ENCODE measurements around the gene KCNH8.

- TF ChIP-seq EZH2 (IDR thresholded peaks at IDR 0.05; ENCODE audit: borderline replicate concordance, insufficient read depth, low read length, poor library complexity, severe bottlenecking) = no peak
- TF ChIP-seq CTCF (IDR thresholded peaks at IDR 0.05; ENCODE audit: poor library complexity, severe bottlenecking) = no peak
- no peak for TF ChIP-seq EP300 (conservative IDR thresholded peaks at IDR 0.05; ENCODE audit: poor library complexity, severe bottlenecking)
- TF ChIP-seq TAF1 (IDR thresholded peaks at IDR 0.05; ENCODE audit: low read depth) = no peak
- no peak for TF ChIP-seq RAD21 (conservative IDR thresholded peaks at IDR 0.05)
- no peak for TF ChIP-seq REST (IDR thresholded peaks at IDR 0.05; ENCODE audit: borderline replicate concordance)
- TF ChIP-seq POLR2AphosphoS5 (IDR thresholded peaks at IDR 0.05) = no peak
- no peak for TF ChIP-seq SMC3 (conservative IDR thresholded peaks at IDR 0.05; ENCODE audit: poor library complexity)
- TF ChIP-seq MXI1 (conservative IDR thresholded peaks at IDR 0.05; ENCODE audit: poor library complexity, severe bottlenecking) = no peak
Observed at GRCh38 chr3:19432669-19433068, 284.4 kb downstream of the KCNH8 start.
